NCI-H1417 treated with DMSO at 0.1 percent for 48 hours (cell line): Measurements from ENCODE around the gene PDHB.
A peak's percentile ranks its signal among the peaks of the same experiment; 100 is the strongest.
"Not testable (repeated sequence)": the region's sequence is repeated elsewhere in the genome, so short reads cannot be mapped to it uniquely, and the experiment has no call there.

Experiments used
- DNase-seq: peaks from one replicate; lab custom pipeline; 2025; lab: John Stamatoyannopoulos, UW

The PDHB gene

DNA sequence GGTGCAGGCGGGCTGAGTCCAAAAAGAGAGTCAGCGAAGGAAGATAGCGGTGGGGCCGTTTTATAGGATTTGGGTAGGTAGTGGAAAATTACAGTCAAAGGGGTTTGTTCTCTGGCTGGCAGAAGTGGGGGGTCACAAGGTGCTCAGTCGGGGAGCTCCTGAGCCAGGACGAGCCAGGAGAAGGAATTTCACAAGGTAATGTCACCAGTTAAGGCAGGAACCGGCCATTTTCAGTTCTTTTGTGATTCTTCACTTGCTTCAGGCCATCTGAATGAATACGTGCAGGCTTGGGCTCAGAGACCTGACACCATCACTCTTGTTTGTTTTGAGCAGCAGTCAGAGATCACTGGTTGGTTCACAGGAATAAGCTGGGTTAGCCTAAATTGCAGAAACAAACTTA is 3.6 kb upstream of the PDHB start:
- DNase-seq = not testable (repeated sequence)

DNA sequence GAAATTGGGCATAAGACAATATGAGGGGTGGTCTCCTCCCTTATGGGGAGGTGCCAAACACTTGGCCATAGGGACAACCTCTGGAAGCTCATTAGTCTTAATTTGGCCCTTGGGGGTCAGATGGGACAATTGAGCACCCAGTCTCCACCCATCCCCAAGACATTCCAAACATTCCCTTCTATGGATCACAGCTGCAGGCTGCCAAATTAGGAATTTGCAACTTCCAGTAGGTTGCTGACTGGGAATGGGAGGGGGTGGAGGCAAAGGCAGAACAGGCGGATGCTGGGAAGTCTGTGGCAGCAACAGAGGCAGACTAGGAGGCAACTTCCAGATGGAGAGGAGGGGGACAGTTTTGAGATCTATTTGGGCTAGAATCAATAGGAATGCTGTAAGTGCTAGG is 1.4 kb upstream of the PDHB start:
- no peak for DNase-seq

DNA sequence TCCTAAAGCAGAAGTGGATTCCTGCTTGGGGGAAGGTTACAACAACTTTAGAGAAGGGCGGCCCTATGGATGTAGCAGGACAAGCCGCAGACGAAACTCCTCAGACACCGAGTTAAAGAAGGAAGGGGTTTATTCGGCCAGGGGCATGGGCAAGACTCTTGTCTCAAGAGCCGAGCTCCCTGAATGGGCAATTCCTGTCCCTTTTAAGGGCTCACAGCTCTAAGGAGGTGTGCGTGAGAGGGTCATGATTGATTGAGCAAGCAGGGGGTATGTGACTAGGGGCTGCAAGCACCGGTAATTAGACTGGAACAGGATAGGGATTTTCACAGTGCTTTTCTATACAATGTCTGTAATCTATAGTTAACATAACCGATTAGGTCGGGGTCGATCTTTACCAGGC is 879 bp upstream of the PDHB start:
- DNase-seq = no peak

DNA sequence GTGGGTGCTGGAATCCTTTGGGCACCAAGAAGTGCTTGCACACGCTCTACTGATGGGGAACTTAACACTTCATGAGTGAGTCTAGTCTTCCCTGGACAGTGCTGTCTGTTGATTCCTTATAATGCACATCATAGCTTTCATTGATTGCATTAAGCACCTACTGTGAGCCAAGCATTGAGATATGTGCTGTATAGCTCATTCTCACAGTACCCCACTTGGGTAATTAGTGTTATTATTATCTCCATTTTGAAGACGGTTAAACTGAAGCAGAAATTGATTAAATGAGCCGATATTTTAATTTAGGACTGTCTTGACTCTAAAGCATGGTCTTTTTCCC is 504 bp upstream of the PDHB start:
- DNase-seq = no peak

DNA sequence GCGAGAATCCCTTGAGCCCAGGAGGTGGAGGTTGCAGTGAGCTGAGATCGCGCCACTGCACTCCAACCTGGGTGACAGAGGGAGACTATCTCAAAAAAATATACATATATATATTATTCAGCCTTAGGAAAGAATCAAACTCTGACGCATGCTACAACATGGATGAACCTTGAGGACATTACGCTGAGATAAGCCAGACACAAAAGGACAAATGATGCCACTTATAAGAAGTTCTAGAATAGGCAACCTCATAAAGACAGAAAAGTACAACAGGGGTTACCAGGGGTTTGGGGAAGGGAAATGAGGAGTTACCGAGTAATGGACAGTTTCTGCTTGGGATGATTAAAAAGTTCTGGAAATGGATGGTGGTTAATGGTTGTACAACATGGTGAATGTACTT is 727 bp downstream of the PDHB start:
- DNase-seq = no peak

DNA sequence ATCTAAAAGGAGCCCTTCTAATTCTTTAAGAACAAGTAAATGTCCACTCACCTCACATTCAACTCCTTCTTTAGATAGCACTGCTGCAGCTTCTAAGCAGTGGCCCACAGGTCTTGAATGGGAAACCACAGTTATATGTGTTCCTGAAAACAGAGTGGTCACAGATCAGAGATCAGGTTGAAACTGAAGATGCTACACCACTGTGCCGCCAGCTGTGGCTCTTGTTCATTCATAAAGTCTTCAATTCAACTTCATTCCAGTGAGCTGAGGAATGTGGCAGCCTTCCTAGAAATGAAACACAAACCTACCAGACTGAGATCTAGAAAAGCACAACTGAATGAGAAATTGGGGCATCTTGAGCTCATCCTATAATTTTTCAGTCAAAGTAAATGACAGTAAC is 4.0 kb downstream of the PDHB start:
- DNase-seq = no peak

DNA sequence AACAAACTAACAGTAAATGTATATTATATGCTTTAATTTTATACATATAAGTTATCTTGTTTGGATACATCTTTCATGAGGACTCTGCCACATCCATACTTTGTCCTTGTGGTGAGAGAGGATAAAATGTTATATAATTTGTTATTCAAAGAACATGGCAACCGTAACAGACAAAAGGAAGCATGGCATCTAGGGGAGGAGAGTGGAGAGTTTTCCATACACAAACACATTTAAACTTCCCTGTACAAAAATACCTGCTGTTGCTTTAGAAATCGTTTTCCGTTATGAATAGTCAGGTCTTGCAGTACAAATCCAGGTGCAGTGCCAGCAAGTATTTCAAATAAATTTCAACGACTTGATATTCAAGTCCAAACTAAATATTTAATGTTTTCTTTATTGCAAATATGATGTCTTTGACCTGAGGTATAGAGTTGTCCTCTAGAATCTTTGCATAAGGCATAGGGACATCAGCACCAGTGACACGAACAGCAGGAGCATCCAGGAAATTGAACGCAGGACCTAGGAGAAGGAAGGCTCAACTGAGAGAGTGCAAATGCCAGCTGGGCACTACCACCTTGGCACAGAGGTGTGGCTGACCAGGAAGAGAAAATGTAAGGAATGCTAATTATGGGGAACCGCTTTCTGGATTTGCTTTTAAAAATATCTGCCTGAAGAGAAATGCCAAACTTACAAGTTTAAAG is 5.8 kb downstream of the PDHB start:
- no peak for DNase-seq

DNA sequence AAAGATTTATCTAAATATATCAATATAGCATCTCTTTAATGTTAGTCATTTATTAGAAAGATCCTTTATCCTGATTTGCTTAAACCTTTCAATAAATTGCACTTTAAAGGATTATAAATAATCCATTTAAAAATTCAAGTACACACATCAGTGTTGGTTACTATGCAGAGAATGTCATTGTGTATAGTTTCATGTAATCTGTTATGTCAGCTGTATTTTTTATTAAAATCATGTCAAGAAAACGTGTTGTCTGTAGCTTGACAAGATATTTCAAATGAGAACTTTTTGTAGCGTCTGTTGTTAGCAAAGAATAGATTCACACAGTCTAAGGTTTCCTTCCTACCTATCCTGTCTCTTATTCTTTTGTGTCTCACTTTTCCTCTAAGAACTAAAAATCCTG is 7.8 kb downstream of the PDHB start:
- DNase-seq = no peak

DNA sequence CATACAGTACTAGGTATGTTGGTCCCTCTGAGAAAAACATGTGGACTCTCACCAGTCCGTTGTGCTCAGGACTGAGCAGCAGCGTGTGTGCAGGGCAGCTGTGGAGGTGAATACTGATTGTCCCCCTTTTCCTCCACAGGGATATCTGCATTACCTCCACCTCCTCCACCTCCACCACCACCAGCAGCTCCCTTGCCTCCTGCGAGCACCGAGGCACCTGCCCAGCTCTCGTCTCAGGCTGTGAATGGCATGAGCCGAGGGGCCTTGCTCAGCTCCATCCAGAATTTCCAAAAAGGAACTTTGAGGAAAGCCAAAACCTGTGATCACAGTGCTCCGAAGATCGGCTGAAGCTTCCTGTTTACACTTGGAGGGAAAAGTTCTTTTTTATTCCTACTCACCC is 9.0 kb downstream of the PDHB start:
- DNase-seq = no peak

DNA sequence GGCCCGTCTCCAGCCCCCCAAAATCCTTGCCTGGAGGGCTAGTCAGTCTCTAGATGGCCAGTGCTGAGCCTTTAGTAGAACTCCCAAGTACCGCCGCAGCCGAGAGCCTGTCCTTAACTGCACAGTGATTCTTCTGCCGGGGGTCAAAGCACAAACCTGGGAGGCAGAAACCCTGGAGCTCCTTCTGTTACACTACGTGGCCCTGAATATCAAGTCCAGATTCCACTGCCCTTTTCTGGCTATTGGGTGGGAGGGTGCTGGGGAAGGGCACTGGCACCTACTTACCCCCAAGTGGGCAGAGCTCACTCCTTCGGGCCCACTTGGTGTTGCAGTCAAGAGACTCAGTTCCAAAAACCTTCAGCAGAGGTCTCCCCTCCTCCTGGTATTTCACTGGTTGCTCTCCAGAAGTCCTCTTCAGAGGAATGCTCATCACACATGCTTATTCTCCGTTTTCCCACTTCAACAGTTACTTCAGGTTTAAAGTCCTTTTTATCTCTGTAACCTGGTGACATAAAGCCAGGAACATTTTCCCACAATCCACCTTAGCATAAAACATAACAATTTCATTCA is 10.8 kb downstream of the PDHB start:
- DNase-seq = no peak

DNA sequence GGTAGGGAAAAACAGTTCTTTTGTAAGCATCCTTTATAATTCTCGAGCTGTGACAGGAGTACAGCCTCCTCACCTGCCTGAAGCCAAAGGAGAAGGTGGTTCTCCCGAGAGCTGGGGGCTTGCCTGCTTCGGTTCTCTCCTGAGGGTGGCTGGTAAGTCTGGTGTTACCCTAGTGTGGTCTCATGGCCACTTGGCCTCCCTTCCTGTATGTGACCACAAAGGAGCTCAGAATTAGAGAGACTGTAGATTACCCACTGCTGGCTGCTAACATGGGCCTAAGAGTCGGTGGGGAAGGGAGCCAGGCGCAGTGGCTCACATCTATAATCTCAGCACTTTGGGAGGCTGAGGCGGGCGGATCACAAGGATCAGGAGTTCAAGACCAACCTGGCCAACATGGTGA is 12.6 kb downstream of the PDHB start:
- DNase-seq = no peak

DNA sequence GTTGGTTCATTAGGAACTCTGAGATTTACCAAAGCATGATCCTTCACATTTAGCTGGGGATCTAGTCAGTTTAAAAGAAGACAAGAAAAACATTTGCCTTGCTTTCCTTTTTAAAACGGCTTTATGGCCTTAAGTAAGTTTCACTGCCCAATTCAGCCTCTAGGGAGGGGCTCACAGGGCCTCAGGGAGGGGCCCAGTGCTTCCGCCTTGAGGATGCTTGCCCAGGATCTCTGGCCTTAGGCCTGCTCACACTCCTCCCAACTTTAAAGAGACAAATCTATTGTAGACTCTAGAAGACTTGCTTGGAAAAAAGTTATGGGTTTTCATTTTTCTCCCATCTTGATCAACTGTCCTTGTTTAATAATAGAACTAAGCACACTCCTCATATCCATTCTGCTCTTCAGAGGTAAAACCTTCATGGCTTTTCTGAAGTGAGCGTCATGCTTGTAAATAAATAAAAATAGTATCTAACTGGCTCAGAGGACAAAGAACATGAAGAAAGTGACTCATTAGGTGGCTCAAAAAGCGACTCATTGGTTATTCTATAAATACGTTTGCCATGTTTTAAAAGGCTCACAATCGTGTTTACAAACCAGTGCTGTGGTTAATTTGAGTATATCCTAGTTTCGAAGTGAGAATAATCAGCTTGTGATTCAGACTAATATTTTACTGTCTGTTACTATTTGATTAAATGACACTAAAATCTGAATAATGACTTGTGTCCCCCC is 13.7 kb downstream of the PDHB start:
- no peak for DNase-seq

DNA sequence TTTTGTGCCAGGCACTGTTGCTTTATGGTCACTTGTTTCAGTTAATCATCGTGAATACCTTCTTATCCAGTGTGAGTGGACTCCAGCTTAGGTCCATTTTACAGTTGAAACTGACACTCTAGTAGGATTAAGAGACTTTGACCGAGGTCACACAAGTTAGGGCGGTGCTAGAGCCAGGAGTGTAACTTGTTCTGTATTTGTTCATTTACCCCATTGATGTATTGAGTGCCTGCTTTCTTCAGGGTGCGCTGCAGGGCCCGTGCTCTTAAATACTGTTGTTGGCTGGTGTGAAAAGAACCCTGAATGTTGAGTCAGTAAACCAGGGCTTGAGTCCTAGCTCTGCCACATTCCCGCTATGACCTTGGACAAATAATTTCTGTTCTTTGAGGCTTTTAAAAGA is 15.4 kb downstream of the PDHB start:
- DNase-seq = no peak

DNA sequence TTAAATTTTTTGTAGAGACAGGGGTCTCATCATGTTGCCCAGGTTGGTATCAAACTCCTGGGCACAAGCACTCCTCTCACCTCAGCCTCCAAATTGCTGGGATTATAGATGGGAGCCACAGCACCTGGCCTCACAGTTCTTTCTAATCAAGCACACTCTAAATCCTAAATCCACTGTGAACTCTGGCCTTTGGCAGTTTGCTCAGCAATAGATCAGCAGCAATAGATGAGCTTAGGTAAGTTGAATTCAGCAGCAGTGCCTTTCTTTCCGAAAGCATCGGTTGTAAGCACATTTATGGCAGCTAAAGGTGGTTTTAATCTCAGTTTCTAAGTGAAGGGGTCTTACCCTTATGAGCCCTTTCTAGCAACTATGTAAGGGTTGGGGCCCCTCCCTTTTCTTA is 16.6 kb downstream of the PDHB start:
- no peak for DNase-seq

DNA sequence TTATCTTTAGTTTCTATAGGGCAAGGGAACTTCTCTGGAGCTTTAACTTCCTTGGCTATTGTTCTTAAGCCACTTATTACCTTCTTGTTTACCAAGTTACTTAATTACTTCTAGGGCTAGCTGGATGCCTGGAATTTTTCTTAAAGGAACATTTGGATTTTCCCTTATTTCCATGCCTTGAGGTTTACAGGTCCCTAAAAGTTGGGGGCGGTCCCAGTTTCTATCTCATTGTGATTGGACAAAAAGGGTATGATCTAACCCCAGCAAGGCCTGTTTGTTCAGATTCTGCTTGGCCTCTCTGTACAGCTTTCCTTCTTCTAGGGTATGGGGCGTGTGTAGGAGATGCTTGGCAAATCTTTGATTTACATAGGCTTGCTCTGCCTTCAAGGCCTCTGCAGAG is 17.4 kb downstream of the PDHB start:
- DNase-seq = no peak

DNA sequence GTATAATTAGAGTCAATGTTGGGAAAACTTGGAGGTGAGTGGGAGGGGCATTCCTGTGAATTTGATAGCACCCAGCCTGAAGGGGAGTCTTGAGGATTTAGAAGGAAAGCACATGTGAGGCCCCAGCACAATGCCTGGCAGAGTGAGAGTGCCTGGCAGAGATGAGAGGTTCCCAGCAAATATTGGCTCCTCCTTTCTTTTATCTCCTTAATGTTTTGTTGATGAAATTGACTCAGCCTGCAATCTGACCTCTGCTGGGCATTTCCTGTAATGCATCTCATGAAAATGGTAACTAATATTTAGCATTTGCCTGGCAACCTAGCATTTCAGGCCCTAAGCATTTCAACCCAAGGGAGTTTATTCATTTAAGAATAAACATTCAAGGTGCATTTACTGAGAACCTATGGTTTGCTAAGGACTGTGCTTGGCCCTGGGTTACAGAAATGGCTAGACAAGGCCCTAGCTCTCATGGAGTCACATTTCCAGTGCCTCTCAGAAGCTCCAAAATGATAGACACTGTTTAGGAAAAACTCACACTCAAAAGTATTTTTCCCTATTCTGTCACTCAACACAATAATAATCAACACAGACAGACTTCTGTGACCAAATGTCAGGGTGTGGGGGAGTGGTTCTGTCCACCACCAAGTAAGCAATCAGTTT is 19.0 kb downstream of the PDHB start:
- peak; percentile 1 for DNase-seq

DNA sequence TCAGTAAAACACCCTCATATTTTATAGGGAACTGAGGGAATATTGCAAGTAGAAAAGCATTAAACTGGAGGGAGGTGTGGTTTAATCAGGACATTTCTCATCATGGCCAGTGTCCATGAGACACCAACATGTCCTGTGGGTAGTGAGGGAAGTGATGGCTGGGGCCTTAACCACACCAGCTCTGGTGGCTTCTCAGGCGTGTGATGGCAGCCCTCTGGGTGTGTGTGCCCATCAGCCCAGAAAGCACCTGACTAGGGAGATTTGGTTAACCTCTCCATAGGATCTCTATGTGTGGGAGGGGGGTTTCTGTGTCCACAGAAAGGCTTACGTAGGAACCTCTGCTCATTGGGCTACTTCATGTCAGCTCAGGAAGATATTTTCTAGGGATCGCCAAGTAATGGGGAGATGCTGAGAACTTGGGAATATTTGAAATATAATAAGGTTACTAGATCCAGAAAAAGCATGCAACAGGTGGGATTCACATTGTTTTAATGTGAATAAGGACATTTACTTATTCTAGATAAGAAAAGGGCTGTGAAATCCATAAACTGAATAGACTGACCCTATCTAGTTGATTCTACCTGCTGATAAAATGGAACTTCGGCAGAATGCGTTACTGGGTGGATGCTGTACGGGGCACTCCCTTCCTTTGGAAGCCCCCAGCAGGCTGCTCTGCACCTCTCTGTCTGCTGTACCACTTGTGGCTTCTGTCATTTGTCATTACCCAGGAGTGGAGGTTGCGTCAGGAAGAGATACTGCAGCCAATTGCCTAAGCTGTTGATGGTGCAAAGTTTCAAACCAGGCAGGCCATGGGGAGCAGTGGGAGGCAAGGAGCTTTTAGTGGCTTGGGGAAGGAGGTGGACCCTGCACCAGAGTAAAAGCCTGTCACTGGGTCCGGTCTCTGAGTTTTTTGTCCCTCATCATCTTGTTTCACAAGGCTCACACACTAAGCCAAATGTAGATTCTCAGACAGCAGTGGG is 21.5 kb downstream of the PDHB start:
- DNase-seq = no peak

DNA sequence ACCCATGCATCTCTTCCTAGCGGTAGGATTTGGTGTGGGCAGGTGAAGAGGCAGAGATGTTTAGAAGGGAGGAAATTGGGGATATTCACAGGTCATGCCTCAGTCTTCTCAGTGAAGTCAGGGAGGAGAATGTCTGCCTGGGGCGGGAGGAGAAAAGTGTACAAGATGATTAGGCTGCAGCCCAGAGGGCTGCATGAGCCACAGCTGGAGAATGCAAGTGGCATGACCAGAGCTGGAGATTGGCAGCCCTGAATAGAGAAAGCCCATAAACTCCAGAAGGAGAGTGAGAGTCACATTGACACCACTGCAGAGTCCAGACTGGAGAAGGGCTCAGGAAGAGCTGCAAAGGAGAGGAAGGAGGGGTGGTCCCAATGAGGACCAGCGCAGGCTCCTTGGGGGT is 22.6 kb downstream of the PDHB start:
- DNase-seq = no peak

DNA sequence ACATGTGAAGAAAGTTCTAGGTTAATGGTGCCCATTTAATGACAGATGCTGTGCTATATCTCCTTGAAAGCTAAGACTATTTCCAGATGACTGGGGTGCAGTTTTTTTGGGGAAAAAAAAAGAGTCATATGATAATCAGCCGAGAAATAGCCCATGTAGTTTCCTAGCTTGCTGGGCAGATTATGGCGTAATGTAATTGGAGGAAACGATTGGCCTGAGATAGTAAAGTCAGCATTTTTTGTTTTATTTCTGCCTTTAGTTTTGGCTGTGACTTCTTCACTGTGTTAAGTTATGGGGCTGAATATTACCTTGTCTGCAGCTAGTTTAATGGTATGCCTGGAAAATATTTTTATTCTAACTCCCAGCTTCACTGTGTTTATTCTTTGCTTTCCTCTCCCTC is 24.0 kb downstream of the PDHB start:
- DNase-seq = no peak

DNA sequence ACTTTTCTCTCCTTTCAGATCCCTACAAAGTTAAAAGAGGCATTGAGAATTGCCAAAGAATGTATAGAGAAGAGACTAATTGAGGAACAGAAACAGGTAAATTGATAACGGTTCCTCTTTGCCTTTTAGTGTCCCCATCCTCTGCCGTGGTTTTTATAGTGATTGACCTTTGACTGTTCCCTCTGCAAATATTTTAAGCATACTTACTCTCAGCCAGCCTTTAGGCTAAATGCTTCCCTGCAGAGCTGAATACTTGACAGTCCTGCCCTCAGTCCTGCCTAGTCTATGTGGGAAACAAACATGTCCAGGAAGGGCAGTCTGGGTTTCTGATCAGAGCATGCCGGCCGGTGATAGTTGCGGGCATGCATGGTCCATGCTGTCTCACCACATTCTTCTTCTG is 24.7 kb downstream of the PDHB start:
- DNase-seq = no peak

DNA sequence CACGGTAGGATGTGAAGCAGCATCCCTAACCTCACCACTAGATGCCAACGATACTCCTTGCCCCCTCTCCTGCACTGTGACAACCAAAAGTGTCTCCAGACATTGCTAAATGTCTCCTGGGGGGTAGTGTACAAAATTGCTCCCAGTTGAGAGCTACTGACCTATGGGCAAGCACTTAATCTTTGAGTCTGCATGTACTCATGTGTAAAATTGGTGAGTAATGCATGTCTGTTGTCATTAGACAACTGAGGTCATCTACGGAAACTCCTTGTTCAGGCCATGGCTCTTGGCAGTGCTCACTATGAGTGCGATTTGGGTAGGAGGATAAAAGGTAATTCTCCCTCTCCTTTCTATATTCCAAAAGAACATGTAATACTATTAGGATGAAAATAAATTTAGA is 29.2 kb downstream of the PDHB start:
- no peak for DNase-seq

DNA sequence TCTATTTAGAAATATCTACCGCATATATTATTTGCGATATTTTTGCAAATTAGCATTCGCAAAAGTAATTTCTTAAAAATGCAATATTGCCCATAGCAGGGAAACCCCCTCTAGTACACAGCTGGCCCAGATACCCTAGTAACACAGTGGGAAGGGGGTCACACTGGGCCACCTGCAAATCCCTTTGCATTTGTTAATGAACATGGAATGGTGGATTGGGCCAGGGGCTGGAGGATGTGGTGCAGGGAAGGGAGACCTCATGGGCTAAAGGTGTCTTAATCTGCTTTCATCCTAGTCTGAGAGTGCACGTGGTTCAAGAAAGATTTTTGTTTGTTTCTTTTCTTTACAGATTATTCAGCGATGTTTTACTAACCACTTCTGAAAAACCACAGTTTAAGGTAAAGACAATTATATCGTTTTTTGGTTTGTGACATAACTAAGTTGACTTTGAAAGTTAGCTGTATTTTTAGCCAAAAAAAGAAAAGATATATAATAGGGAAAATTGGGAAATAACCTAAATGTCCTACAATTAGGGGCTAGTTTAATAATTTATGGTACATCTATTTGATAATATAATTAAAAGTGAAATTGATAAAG is 30.0 kb downstream of the PDHB start:
- no peak for DNase-seq
